GM12878 (cell line): Measurements from ENCODE around the gene JUND. TPM values are rescaled to one million over a fixed set of nuclear protein-coding genes. Genes with fewer than 3 reads are reported as not detected.
A peak's percentile ranks its signal among the peaks of the same experiment; 100 is the strongest.

Source experiments
- ATAC-seq: fragments of 200-7000 bp; cut with Tn5 transposase; 3 replicates; pipeline ENCODE4 v1.9.1; 2020; ENCODE audit warnings: mild to moderate bottlenecking, moderate library complexity
- BruUV-seq: library from RNA; stranded (reverse); fragments of 400-500 nt; replicated peaks from 2 replicates; lab custom pipeline; 2021; lab: Mats Ljungman, UMichigan
- CTCF ChIA-PET: fragments of 300-600 bp; sonication (Branson Sonifier 250); formaldehyde crosslinking; extraction: SDS; loops from one replicate; lab custom pipeline; 2021; ENCODE audit warnings: inconsistent platforms; lab: Yijun Ruan, JAX
- POLR2A ChIA-PET: fragments of 350-600 bp; formaldehyde crosslinking; extraction: SDS; loops from one replicate; lab custom pipeline; 2021; ENCODE audit warnings: inconsistent platforms; lab: Charles Lee
- RAD21 ChIA-PET: fragments of 300-600 bp; sonication (Branson Sonifier 250); formaldehyde crosslinking; loops from one replicate; lab custom pipeline; 2023; ENCODE audit warnings: antibody characterized with exemption; ENCODE audit not compliant: unreplicated experiment; lab: Charles Lee
- SMC1A ChIA-PET: fragments of 300-600 bp; sonication (Branson Sonifier 250); formaldehyde crosslinking; loops from one replicate; lab custom pipeline; 2023; ENCODE audit not compliant: unreplicated experiment, uncharacterized antibody; lab: Charles Lee
- DNase-seq: peaks from one replicate; pipeline ENCODE4 v3.0.0-alpha.2; 2011; ENCODE audit warnings: low read depth, low spot score
- FAIRE-seq: peaks from 3 replicates; lab custom pipeline; 2011; peaks lifted over from hg19 to GRCh38; lab: Jason Lieb, UNC
- H2AFZ ChIP-seq: 2 replicates; pipeline ENCODE4 v1.6.0; 2011; ENCODE audit warnings: low read depth, low read length, control low read depth; ENCODE audit not compliant: control insufficient read depth
- H3K27ac ChIP-seq: 2 replicates; pipeline ENCODE4 v1.5.1; 2011; ENCODE audit warnings: control low read depth; ENCODE audit not compliant: control insufficient read depth, insufficient read depth
- H3K27me3 ChIP-seq, 2 experiments: replicated peaks in 1 of 2; 2 replicates each; pipeline versions ENCODE4 v1.6.0 to v1.6.1; 2011; ENCODE audit warnings: low read length in 1 of 2; ENCODE audit not compliant: control insufficient read depth in 2 of 2, insufficient read depth in 2 of 2
- H3K36me3 ChIP-seq, 2 experiments: 2 replicates each; pipeline ENCODE4 v1.5.1; 2011; ENCODE audit warnings: low read length in 1 of 2; ENCODE audit not compliant: control insufficient read depth in 2 of 2, insufficient read depth in 2 of 2
- H3K4me1 ChIP-seq: 2 replicates; pipeline ENCODE4 v1.6.1; 2011; ENCODE audit warnings: mild to moderate bottlenecking, low read length, moderate library complexity, mixed read lengths; ENCODE audit not compliant: control insufficient read depth, insufficient read depth
- H3K4me2 ChIP-seq: 2 replicates; pipeline ENCODE4 v1.6.0; 2011; ENCODE audit warnings: control low read depth; ENCODE audit not compliant: control insufficient read depth, insufficient read depth
- H3K4me3 ChIP-seq: fragments of 200-600 bp; sonication (generic); 2 replicates; pipeline ENCODE4 v1.5.1; 2016
- H3K79me2 ChIP-seq: 2 replicates; pipeline ENCODE4 v1.6.0; 2011; ENCODE audit warnings: low read length; ENCODE audit not compliant: control insufficient read depth, insufficient read depth
- H3K9ac ChIP-seq: 2 replicates; pipeline ENCODE4 v1.8.0; 2011; ENCODE audit warnings: low read length, control low read depth, mixed read lengths; ENCODE audit not compliant: control insufficient read depth, insufficient read depth
- H3K9me3 ChIP-seq: replicated peaks from 3 replicates; pipeline ENCODE4 v1.5.1; 2011; ENCODE audit warnings: mild to moderate bottlenecking, low read length; ENCODE audit not compliant: control insufficient read depth, insufficient read depth
- H4K20me1 ChIP-seq: 2 replicates; pipeline ENCODE4 v1.6.0; 2011; ENCODE audit not compliant: control insufficient read depth, insufficient read depth
- CBX5 ChIP-seq: sonication (generic); IDR thresholded peaks from 2 replicates; pipeline ENCODE4 v1.6.1; 2016; ENCODE audit warnings: low read depth, moderate library complexity, mild to moderate bottlenecking, inconsistent platforms
- MYC ChIP-seq: IDR thresholded peaks from 2 replicates; pipeline ENCODE4 v1.6.1; 2011; ENCODE audit warnings: mild to moderate bottlenecking, low read length, moderate library complexity, inconsistent platforms; ENCODE audit not compliant: insufficient read depth, insufficient replicate concordance, insufficient read length, severe bottlenecking
- NBN ChIP-seq: fragments of 450-650 bp; IDR thresholded peaks from 2 replicates; pipeline ENCODE4 v1.6.1; 2016
- RAD21 ChIP-seq: IDR thresholded peaks from 2 replicates; pipeline ENCODE4 v1.6.1; 2011; ENCODE audit warnings: mild to moderate bottlenecking, low read depth, low read length, moderate library complexity; ENCODE audit not compliant: insufficient read depth
- RB1 ChIP-seq: fragments of 450-650 bp; formaldehyde crosslinking; IDR thresholded peaks from 2 replicates; pipeline ENCODE4 v1.6.1; 2017; ENCODE audit warnings: mild to moderate bottlenecking, borderline replicate concordance
- SMARCA5 ChIP-seq: fragments of 450-650 bp; IDR thresholded peaks from 2 replicates; pipeline ENCODE4 v1.6.1; 2017; ENCODE audit warnings: mild to moderate bottlenecking
- SMC3 ChIP-seq: IDR thresholded peaks from 2 replicates; pipeline ENCODE4 v1.6.1; 2011; ENCODE audit warnings: low read length, improper control_type of control experiment, borderline replicate concordance
- SUZ12 ChIP-seq: fragments of 200-600 bp; sonication (generic); IDR thresholded peaks from one replicate; pipeline ENCODE4 v1.6.1; 2018; ENCODE audit warnings: antibody characterized with exemption, mild to moderate bottlenecking; ENCODE audit not compliant: unreplicated experiment
- YY1 ChIP-seq: IDR thresholded peaks from 2 replicates; pipeline ENCODE4 v1.6.1; 2011; ENCODE audit warnings: low read depth, mild to moderate bottlenecking, low read length
- WGBS: methylation state at CpG from one replicate; pipeline ENCODE4 v1.1.6; 2016; ENCODE audit warnings: low lambda C conversion rate; ENCODE audit not compliant: insufficient replicate concordance, insufficient coverage; ENCODE audit errors: missing lambda C conversion rate; 5-methylcytosine and 5-hydroxymethylcytosine counted together
- in situ Hi-C: fragments of 300-500 bp; cut with MboI; formaldehyde crosslinking; loops from 9 replicates; pipeline ENCODE4 v1.14.3; 2018; ENCODE audit warnings: mixed read lengths
- intact Hi-C: fragments of 100-400 bp; cut with micrococcal nuclease; formaldehyde crosslinking; loops from one replicate; pipeline ENCODE4 v1.14.2; 2022; ENCODE audit not compliant: unreplicated experiment
- polyA plus RNA-seq, 11 experiments: library from polyadenylated mRNA; depleted of rRNA in 4 of 11; unstranded in 6 of 11; stranded (reverse) in 5 of 11; fragments of >200 nt; fragmentation: Nextera tagmentation in 4 of 11; fragmentation: Illumina TruSeq in 1 of 11; extraction: Ambion mirVana in 4 of 11; extraction: Trizol in 1 of 11; gene quantifications; 1 replicate in 1 of 11; 2 replicates in 10 of 11; pipeline versions ENCODE4 v1.2.1 to v1.2.3, GENCODE V29; 2011 to 2016; ENCODE audit warnings: inconsistent platforms in 2 of 11, missing spikeins in 2 of 11, low read depth in 1 of 11
- total RNA-seq, 4 experiments: library from RNA; depleted of rRNA in 3 of 4; stranded (reverse); fragments of >200 nt in 3 of 4; fragmentation: Illumina TruSeq in 1 of 4; extraction: Trizol in 1 of 4; gene quantifications; 2 replicates each; pipeline versions ENCODE4 v1.2.1 to v1.2.3, GENCODE V29; 2013 to 2021
- TF ChIP-seq, protein P1 (sequence below), 3 experiments: IDR thresholded peaks in 2 of 3; conservative IDR thresholded peaks in 1 of 3; 2 replicates each; pipeline ENCODE4 v1.5.1; 2011; ENCODE audit warnings: low read depth in 3 of 3, low read length in 3 of 3, mild to moderate bottlenecking in 3 of 3, control low read depth in 2 of 3, moderate library complexity in 2 of 3, inconsistent platforms in 1 of 3, mixed read lengths in 1 of 3; ENCODE audit not compliant: control insufficient read depth in 2 of 3, insufficient read depth in 1 of 3; ENCODE audit errors: extremely low read depth in 1 of 3

Gene JUND
- total and polyA plus RNA-seq, 10 of the 15 experiments (the other 5 are each of a cell fraction or from before 2014, with no cell fraction given) = 7.4 to 164 (median 18.8) TPM

DNA sequence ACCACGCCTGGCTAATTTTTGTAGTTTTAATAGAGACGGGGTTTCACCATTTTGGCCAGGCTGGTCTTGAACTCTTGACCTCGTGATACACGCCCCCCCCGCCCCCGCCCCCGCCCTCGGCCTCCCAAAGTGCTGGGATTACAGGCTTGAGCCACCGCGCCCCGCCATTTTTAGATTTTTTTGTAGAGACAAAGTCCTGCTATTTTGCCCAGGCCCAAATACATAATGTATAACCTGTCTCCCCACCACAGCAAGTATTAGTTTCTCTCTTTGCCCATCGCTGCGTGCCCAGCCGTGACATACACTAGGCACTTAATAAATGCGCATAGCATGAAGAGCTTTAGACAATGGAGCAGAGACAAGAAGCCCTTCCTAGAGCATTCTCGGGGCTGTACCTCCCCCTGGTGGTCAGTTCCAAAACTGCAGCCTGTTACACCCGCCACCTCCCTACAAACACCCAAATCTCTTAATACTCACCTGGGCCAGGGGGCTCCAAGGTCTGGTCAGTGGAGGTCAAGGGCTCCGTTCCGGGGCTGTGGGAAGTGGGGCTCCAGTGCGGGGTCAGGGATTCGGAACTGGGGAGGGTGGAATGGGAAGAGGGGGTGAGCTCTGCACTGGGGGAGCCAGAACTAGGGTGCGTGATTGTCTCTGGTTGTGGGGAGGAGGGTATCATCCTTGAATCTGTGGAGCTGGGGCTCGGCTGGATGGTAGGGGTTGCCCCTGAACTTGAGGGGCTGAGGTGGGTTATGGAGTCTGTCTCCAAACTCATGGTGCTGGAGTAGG lies 29.6 kb downstream of the JUND start:
- POLR2A ChIA-PET = interaction anchor here (0.6 to 1.2 kb wide), 3 partner anchors 46 to 86 kb away, joined by 3 read pairs; no protein-coding TSS in a partner anchor
- WGBS = 18% methylated on average over 23 of the region's 23 CpGs
- H3K79me2 ChIP-seq = no peaks in the 10 kb centered on the region
- H3K27ac ChIP-seq = no peak overlapping the region
- in situ Hi-C loops (no loop called here), intact Hi-C loops (loop anchor here (1.0 kb wide), 2 partner anchors 43 to 138 kb away; no protein-coding TSS in a partner anchor)
- H4K20me1 ChIP-seq = no peaks in the 10 kb centered on the region
- ATAC-seq = peak; percentile 92
- peak; percentile 98 for FAIRE-seq
- DNase-seq = peak; percentile 40
- BruUV-seq = no TSS peak
- SMC1A ChIA-PET = interaction anchor here (0.6 to 7.6 kb wide), 19 partner anchors 9 to 205 kb away, joined by 3 to 121 read pairs (median 5); partner anchors contain the start of genes MPV17L2 and RAB3A
- H2AFZ ChIP-seq = peak overlapping the region; percentile 55; the same call in 1 of the 2 replicates
- no peaks in the 10 kb centered on the region for H3K9me3 ChIP-seq
- RAD21 ChIA-PET = interaction anchor here (0.6 to 8.7 kb wide), 20 partner anchors 11 to 832 kb away, joined by 3 to 175 read pairs (median 4); partner anchors contain the start of genes LSM4, MPV17L2 and RAB3A
- H3K4me2 ChIP-seq = no peak overlapping the region
- no peaks in the 10 kb centered on the region; a peak in 1 of 4 replicates for H3K27me3 ChIP-seq
- TF ChIP-seq RAD21 = peak; percentile 94
- no peak for TF ChIP-seq SUZ12
- TF ChIP-seq SMC3 = peak; percentile 99
- TF ChIP-seq, protein P1, sequence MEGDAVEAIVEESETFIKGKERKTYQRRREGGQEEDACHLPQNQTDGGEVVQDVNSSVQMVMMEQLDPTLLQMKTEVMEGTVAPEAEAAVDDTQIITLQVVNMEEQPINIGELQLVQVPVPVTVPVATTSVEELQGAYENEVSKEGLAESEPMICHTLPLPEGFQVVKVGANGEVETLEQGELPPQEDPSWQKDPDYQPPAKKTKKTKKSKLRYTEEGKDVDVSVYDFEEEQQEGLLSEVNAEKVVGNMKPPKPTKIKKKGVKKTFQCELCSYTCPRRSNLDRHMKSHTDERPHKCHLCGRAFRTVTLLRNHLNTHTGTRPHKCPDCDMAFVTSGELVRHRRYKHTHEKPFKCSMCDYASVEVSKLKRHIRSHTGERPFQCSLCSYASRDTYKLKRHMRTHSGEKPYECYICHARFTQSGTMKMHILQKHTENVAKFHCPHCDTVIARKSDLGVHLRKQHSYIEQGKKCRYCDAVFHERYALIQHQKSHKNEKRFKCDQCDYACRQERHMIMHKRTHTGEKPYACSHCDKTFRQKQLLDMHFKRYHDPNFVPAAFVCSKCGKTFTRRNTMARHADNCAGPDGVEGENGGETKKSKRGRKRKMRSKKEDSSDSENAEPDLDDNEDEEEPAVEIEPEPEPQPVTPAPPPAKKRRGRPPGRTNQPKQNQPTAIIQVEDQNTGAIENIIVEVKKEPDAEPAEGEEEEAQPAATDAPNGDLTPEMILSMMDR (IDR thresholded peaks at IDR 0.05 in 2 of 3, conservative IDR thresholded peaks at IDR 0.05 in 1 of 3; ENCODE audit: control insufficient read depth in 2 of 3, extremely low read depth in 1 of 3, insufficient read depth in 1 of 3, low read depth in 3 of 3, low read length in 3 of 3) = peak; percentile 90 to 97 (median 96)
- TF ChIP-seq MYC = no peak
- no peak for TF ChIP-seq NBN
- no peak for TF ChIP-seq CBX5
- TF ChIP-seq SMARCA5 = peak; percentile 95
- TF ChIP-seq YY1 = peak; percentile 88
- peak; percentile 75; the same call in 1 of the 2 replicates for TF ChIP-seq RB1
- CTCF ChIA-PET = interaction anchor here (0.6 to 8.0 kb wide), 33 partner anchors 8 to 313 kb away, joined by 3 to 213 read pairs (median 6); partner anchors contain the start of genes MPV17L2 and RAB3A
- H3K4me1 ChIP-seq = peaks cover 5% of the 10 kb centered on the region
- H3K36me3 ChIP-seq = no peaks in the 10 kb centered on the region
- H3K9ac ChIP-seq = no peak overlapping the region
- no peak overlapping the region for H3K4me3 ChIP-seq
